H1 (cell line): ENCODE measurements around the gene IRAG1.

Experiments used
- CHD1 ChIP-seq: IDR thresholded peaks from 2 replicates; pipeline ENCODE4 v1.6.1; 2012; ENCODE audit warnings: low read depth, low read length, improper control_type of control experiment
- CTCF ChIP-seq, 3 experiments: IDR thresholded peaks; 1 replicate in 2 of 3; 2 replicates in 1 of 3; pipeline versions ENCODE4 v1.5.1 to v1.6.1; 2011; ENCODE audit warnings: low read length in 3 of 3, mild to moderate bottlenecking in 3 of 3, inconsistent platforms in 2 of 3, low read depth in 1 of 3, moderate library complexity in 1 of 3; ENCODE audit not compliant: insufficient read depth in 1 of 3; ENCODE audit errors: control extremely low read depth in 1 of 3
- EGR1 ChIP-seq: IDR thresholded peaks from 2 replicates; pipeline ENCODE4 v1.6.1; 2011; ENCODE audit warnings: low read depth, low read length, borderline replicate concordance

- TF ChIP-seq EGR1 (no peak), CTCF (IDR thresholded peaks at IDR 0.05; ENCODE audit: control extremely low read depth in 1 of 3, insufficient read depth in 1 of 3, low read depth in 1 of 3, low read length in 3 of 3) (no peak), CHD1 (no peak)
Observed at GRCh38 chr11:10655943-10656576, 37.5 kb downstream of the IRAG1 start.
